H1 (cell line): ENCODE measurements around the gene PNMA8C. TPM values are rescaled to one million over a fixed set of nuclear protein-coding genes. Genes with fewer than 3 reads are reported as not detected.

Experiments used
- CTCF ChIA-PET: fragments of 300-600 bp; sonication (Branson Sonifier 250); formaldehyde crosslinking; loops from one replicate; lab custom pipeline; 2021; ENCODE audit not compliant: partially characterized antibody; lab: Charles Lee
- POLR2A ChIA-PET: fragments of 300-600 bp; sonication (Branson Sonifier 250); formaldehyde crosslinking; loops from one replicate; lab custom pipeline; 2021; ENCODE audit warnings: inconsistent platforms; ENCODE audit not compliant: partially characterized antibody; lab: Charles Lee
- DNase-seq, 2 experiments: peaks; one replicate each; pipeline versions ENCODE4 v3.0.0 to v3.0.0-alpha.2; 2010 to 2022; ENCODE audit warnings: low spot score in 2 of 2, low read depth in 1 of 2, mixed read lengths in 1 of 2
- FAIRE-seq: peaks from 2 replicates; lab custom pipeline; 2011; peaks lifted over from hg19 to GRCh38; lab: Jason Lieb, UNC
- H2AFZ ChIP-seq: 2 replicates; pipeline ENCODE4 v1.8.1; 2012; ENCODE audit warnings: low read length, inconsistent platforms
- H2AK5ac ChIP-seq: 2 replicates; pipeline ENCODE4 v1.6.1; 2013; ENCODE audit warnings: low read depth, low read length
- H2BK120ac ChIP-seq: replicated peaks from 2 replicates; pipeline ENCODE3; 2013; ENCODE audit warnings: low read depth, low read length, inconsistent platforms
- H2BK12ac ChIP-seq: 2 replicates; pipeline ENCODE4 v1.6.1; 2013; ENCODE audit warnings: low read depth, low read length
- H2BK15ac ChIP-seq: 2 replicates; pipeline ENCODE4 v1.6.1; 2013; ENCODE audit warnings: low read length
- H2BK20ac ChIP-seq: 2 replicates; pipeline ENCODE4 v1.6.1; 2013; ENCODE audit warnings: low read length
- H2BK5ac ChIP-seq: 2 replicates; pipeline ENCODE4 v1.6.1; 2013; ENCODE audit warnings: low read depth, low read length
- H3K14ac ChIP-seq: 2 replicates; pipeline ENCODE4 v1.6.1; 2013; ENCODE audit warnings: inconsistent platforms; ENCODE audit not compliant: insufficient read length
- H3K18ac ChIP-seq: 2 replicates; pipeline ENCODE4 v1.6.1; 2013; ENCODE audit warnings: low read length; ENCODE audit errors: extremely low read depth
- H3K23ac ChIP-seq: 2 replicates; pipeline ENCODE4 v1.6.1; 2013; ENCODE audit warnings: inconsistent platforms; ENCODE audit not compliant: insufficient read length
- H3K23me2 ChIP-seq: 2 replicates; pipeline ENCODE4 v1.6.1; 2013; ENCODE audit warnings: low read depth, low read length
- H3K27ac ChIP-seq: 2 replicates; pipeline ENCODE4 v1.6.1; 2011; ENCODE audit warnings: low read depth, low read length, inconsistent platforms
- H3K27me3 ChIP-seq, 4 experiments: replicated peaks in 1 of 4; 1 replicate in 1 of 4; 2 replicates in 3 of 4; pipeline versions ENCODE4 v1.6.1 to v1.8.1; 2011 to 2013; ENCODE audit warnings: low read length in 3 of 4, mild to moderate bottlenecking in 3 of 4, inconsistent platforms in 2 of 4, mixed read lengths in 2 of 4, moderate library complexity in 1 of 4; ENCODE audit not compliant: control insufficient read depth in 3 of 4, insufficient read depth in 3 of 4; ENCODE audit errors: extremely low read depth in 1 of 4
- H3K36me3 ChIP-seq, 4 experiments: 2 replicates each; pipeline versions ENCODE4 v1.6.1 to v1.8.1; 2011 to 2013; ENCODE audit warnings: mild to moderate bottlenecking in 4 of 4, low read length in 3 of 4, moderate library complexity in 2 of 4, control low read depth in 1 of 4, inconsistent platforms in 1 of 4; ENCODE audit not compliant: insufficient read depth in 4 of 4, control insufficient read depth in 2 of 4
- H3K4ac ChIP-seq: replicated peaks from 2 replicates; pipeline ENCODE3; 2013; ENCODE audit warnings: low read length, low read depth, mixed read lengths, inconsistent platforms; ENCODE audit not compliant: insufficient read length
- H3K4me1 ChIP-seq, 4 experiments: replicated peaks in 1 of 4; 1 replicate in 1 of 4; 2 replicates in 3 of 4; pipeline versions ENCODE4 v1.6.1 to v1.8.1; 2011 to 2013; ENCODE audit warnings: low read length in 3 of 4, inconsistent platforms in 2 of 4, mixed read lengths in 1 of 4; ENCODE audit not compliant: insufficient read depth in 4 of 4, control insufficient read depth in 3 of 4
- H3K4me2 ChIP-seq, 2 experiments: 2 replicates each; pipeline versions ENCODE4 v1.6.1 to v1.8.1; 2011 to 2013; ENCODE audit warnings: low read depth in 2 of 2, low read length in 2 of 2, control low read depth in 1 of 2, inconsistent platforms in 1 of 2, mild to moderate bottlenecking in 1 of 2; ENCODE audit not compliant: insufficient read depth in 1 of 2
- H3K4me3 ChIP-seq, 4 experiments: fragments of 200-600, 300-600 bp in 1 of 4; sonication (generic), shearing (Covaris generic), sonication (Bioruptor Twin) in 1 of 4; 2 replicates each; pipeline versions ENCODE4 v1.5.1 to v1.8.1; 2011 to 2016; ENCODE audit warnings: low read length in 4 of 4, low read depth in 3 of 4, control low read depth in 2 of 4, inconsistent platforms in 2 of 4, mild to moderate bottlenecking in 2 of 4, mixed read lengths in 1 of 4, moderate library complexity in 1 of 4; ENCODE audit not compliant: insufficient read depth in 2 of 4; ENCODE audit errors: extremely low read depth in 1 of 4
- H3K56ac ChIP-seq: replicated peaks from 2 replicates; pipeline ENCODE3; 2013; ENCODE audit warnings: low read depth, mild to moderate bottlenecking, mixed read lengths, low read length, inconsistent platforms; ENCODE audit not compliant: insufficient read length
- H3K79me1 ChIP-seq: 2 replicates; pipeline ENCODE4 v1.6.1; 2013; ENCODE audit warnings: low read depth, low read length, control low read depth
- H3K79me2 ChIP-seq, 2 experiments: 2 replicates each; pipeline versions ENCODE4 v1.6.1 to v1.8.1; 2012 to 2013; ENCODE audit warnings: low read length in 2 of 2, mild to moderate bottlenecking in 2 of 2, inconsistent platforms in 1 of 2; ENCODE audit not compliant: insufficient read depth in 2 of 2, control insufficient read depth in 1 of 2
- H3K9ac ChIP-seq, 4 experiments: replicated peaks in 1 of 4; 1 replicate in 1 of 4; 2 replicates in 3 of 4; pipeline versions ENCODE4 v1.6.1 to v1.8.1; 2011 to 2013; ENCODE audit warnings: low read depth in 3 of 4, low read length in 3 of 4, control low read depth in 2 of 4, mild to moderate bottlenecking in 2 of 4, moderate library complexity in 2 of 4, inconsistent platforms in 1 of 4; ENCODE audit errors: extremely low read depth in 1 of 4
- H3K9me3 ChIP-seq, 2 experiments: 2 replicates each; pipeline versions ENCODE4 v1.6.1 to v1.8.1; 2012 to 2013; ENCODE audit warnings: mild to moderate bottlenecking in 2 of 2, moderate library complexity in 2 of 2, control low read depth in 1 of 2, inconsistent platforms in 1 of 2, low read depth in 1 of 2, low read length in 1 of 2, mixed read lengths in 1 of 2; ENCODE audit not compliant: insufficient read depth in 2 of 2
- H4K20me1 ChIP-seq, 2 experiments: replicated peaks in 1 of 2; 2 replicates each; pipeline versions ENCODE3 to v1.8.1; 2011 to 2013; ENCODE audit warnings: inconsistent platforms in 2 of 2, low read length in 2 of 2, mild to moderate bottlenecking in 1 of 2; ENCODE audit not compliant: insufficient read depth in 2 of 2, control insufficient read depth in 1 of 2
- H4K5ac ChIP-seq: 2 replicates; pipeline ENCODE4 v1.6.1; 2013; ENCODE audit warnings: low read length, low read depth, mixed read lengths, inconsistent platforms; ENCODE audit not compliant: insufficient read length
- H4K8ac ChIP-seq: 2 replicates; pipeline ENCODE4 v1.8.0; 2013; ENCODE audit warnings: mild to moderate bottlenecking, moderate library complexity, low read length, inconsistent platforms; ENCODE audit not compliant: insufficient read depth; ENCODE audit errors: extremely low read depth
- H4K91ac ChIP-seq: replicated peaks from 2 replicates; pipeline ENCODE3; 2013; ENCODE audit warnings: low read length, mixed read lengths, inconsistent platforms; ENCODE audit not compliant: insufficient read length
- EGR1 ChIP-seq: IDR thresholded peaks from 2 replicates; pipeline ENCODE4 v1.6.1; 2011; ENCODE audit warnings: low read depth, low read length, borderline replicate concordance
- HDAC6 ChIP-seq: IDR thresholded peaks from one replicate; pipeline ENCODE4 v1.7.1; 2012; ENCODE audit warnings: low read depth, mild to moderate bottlenecking, inconsistent platforms, low read length, moderate library complexity
- SIX5 ChIP-seq: IDR thresholded peaks from 2 replicates; pipeline ENCODE4 v1.6.1; 2011; ENCODE audit warnings: mild to moderate bottlenecking, low read depth, low read length
- WGBS, 2 experiments: shearing (Covaris generic) in 1 of 2; methylation state at CpG; one replicate each; pipeline versions ENCODE4 v1.1.6 to v1.1.7; 2013 to 2015; ENCODE audit warnings: low lambda C conversion rate in 2 of 2, mixed read lengths in 2 of 2, inconsistent platforms in 1 of 2, low coverage in 1 of 2, missing lambda C conversion rate in 1 of 2; ENCODE audit not compliant: insufficient replicate concordance in 2 of 2, insufficient coverage in 1 of 2, insufficient read length in 1 of 2; ENCODE audit errors: extremely low coverage in 1 of 2, missing lambda C conversion rate in 1 of 2; 5-methylcytosine and 5-hydroxymethylcytosine counted together
- polyA plus RNA-seq, 7 experiments: library from polyadenylated mRNA; depleted of rRNA in 3 of 7; stranded (reverse) in 5 of 7; unstranded in 2 of 7; fragments of >200 nt in 5 of 7; fragments of 200-250 nt in 2 of 7; gene quantifications; 1 replicate in 5 of 7; 2 replicates in 1 of 7; 4 replicates in 1 of 7; pipeline versions ENCODE4 v1.2.1 to v1.2.3, GENCODE V29; 2011 to 2013; ENCODE audit warnings: missing spikeins in 2 of 7, mixed read lengths in 2 of 7
- total RNA-seq: library from RNA; stranded (reverse); fragmentation: NEBNext Ultra II Directional; extraction: Animal tissue kit (Norgen Biotek cat#: 25700); gene quantifications from 2 replicates; pipeline ENCODE4 v1.2.1, GENCODE V29; 2021

The PNMA8C gene
- total and polyA plus RNA-seq, 2 of the 8 experiments (the other 6 are each of a cell fraction or from before 2014, with no cell fraction given), result 0.53 to 1.8 TPM

GRCh38 chr19:46470376-46470775 lies 41.6 kb upstream of the PNMA8C start:
- H2AK5ac ChIP-seq, result peak overlapping the region; percentile 53; the same call in 1 of the 2 replicates
- CTCF ChIA-PET, result interaction anchor here (0.5 to 3.0 kb wide), 9 partner anchors 13 to 99 kb away, joined by 3 to 8 read pairs (median 4); no protein-coding TSS in a partner anchor
- H4K20me1 ChIP-seq, result no peaks in the 10 kb centered on the region
- H4K8ac ChIP-seq, result peak overlapping the region; percentile 46
- no peak overlapping the region for H3K4ac ChIP-seq
- H2BK120ac ChIP-seq, result no peak overlapping the region
- no peak overlapping the region for H3K23ac ChIP-seq
- H3K36me3 ChIP-seq, result peaks cover 0 to 19% (median 11%) of the 10 kb centered on the region in 4 experiments; a peak in 6 of 8 replicates
- H3K4me3 ChIP-seq, result peak overlapping the region; percentile 60 to 77 (median 72)
- peaks cover 0 to 7% (median 3%) of the 10 kb centered on the region in 4 experiments; a peak in 4 of 7 replicates for H3K4me1 ChIP-seq
- no peak overlapping the region for H3K14ac ChIP-seq
- H2BK20ac ChIP-seq, result no peak overlapping the region
- no peak overlapping the region for H3K18ac ChIP-seq
- WGBS, 2 experiments, result 85% methylated on average over 10 of the region's 10 CpGs; no CpG with 5 or more reads in 1 of the 2 experiments
- POLR2A ChIA-PET, result interaction anchor here (0.9 to 1.0 kb wide), 2 partner anchors 10 to 62 kb away, joined by 3 to 5 read pairs; no protein-coding TSS in a partner anchor
- H2BK5ac ChIP-seq, result no peak overlapping the region
- no peak overlapping the region for H3K56ac ChIP-seq
- H3K23me2 ChIP-seq, result peaks cover 9% of the 10 kb centered on the region
- no peak overlapping the region for H2BK15ac ChIP-seq
- H3K79me1 ChIP-seq, result no peaks in the 10 kb centered on the region; the same call in 1 of the 2 replicates
- peaks cover 0 to 7% (median 0%) of the 10 kb centered on the region in 4 experiments; a peak in 3 of 7 replicates for H3K27me3 ChIP-seq
- FAIRE-seq, result no peak
- peak overlapping the region; percentile 83 to 90 for H3K4me2 ChIP-seq
- H2AFZ ChIP-seq, result no peak overlapping the region
- no peak for TF ChIP-seq HDAC6
- TF ChIP-seq EGR1, result no peak
- TF ChIP-seq SIX5, result no peak
- H3K79me2 ChIP-seq, result peaks cover 0 to 9% of the 10 kb centered on the region in 2 experiments; a peak in 1 of 4 replicates
- DNase-seq, result no peak
- no peaks in the 10 kb centered on the region for H3K9me3 ChIP-seq
- 0 out of 2 replicates have a peak overlapping the region, but pooled peaks have one; percentile 60 for H2BK12ac ChIP-seq
- no peak overlapping the region for H4K5ac ChIP-seq
- peak overlapping the region in 3 of 4 experiments; percentile 61 to 75 (median 75); a peak in 3 of 7 replicates for H3K9ac ChIP-seq
- no peak overlapping the region for H3K27ac ChIP-seq
- no peak overlapping the region for H4K91ac ChIP-seq
